ENCODE data around the gene MEG3. TPM values are rescaled to one million over a fixed set of nuclear protein-coding genes. Genes with fewer than 3 reads are reported as not detected.
"Not testable (repeated sequence)": the region's sequence is repeated elsewhere in the genome, so short reads cannot be mapped to it uniquely, and the experiment has no call there.

Gene MEG3
- total RNA-seq, 2 donors from 2014 or later, result 6.5 to 9.5 TPM

DNA sequence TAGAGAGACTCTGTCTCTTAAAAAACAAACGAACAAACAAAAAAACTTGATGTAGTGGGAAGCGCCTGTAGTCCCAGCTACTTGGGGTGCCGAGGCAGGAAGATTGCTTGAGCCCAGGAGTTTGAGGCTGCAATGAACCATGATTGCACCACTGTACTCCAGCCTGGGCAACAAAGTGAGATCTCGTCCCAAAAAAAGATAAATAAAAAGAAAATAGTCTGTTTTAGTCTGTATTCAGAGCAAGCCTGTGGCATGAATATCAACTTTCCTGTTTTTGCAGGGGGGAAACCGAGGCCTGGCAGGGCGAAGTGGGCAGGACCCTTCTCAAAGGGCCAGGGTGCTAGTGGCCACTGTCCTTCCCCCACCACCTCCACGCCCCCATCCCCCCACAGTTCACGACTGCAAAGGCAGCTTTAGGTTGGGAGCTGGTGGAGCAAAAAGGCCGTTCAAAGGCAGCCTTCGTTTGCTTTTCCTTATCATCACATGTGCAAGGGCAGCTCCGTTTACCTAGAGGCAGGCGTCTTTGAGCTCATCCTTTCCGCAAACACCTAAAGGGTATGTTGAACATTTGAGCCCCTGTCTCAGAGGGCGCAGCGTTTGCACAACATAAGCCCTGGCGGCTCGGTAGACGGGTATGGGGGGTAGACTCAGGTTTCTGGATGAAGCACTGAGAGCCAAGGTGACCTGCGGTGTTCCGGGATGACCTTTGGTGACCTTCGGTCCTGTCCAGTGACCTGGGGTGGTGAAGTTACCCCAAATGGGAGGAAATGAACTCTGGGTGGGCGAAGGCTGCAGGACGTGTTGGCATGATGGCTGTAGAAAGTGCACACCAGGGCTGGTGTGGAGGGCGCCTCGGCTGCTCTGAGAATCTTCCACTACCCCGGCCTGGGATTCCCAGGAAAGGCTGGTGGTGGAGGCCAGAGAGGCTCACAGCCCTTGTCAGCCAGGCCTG is 8.7 kb upstream of the MEG3 start:
- Histone ChIP-seq H3K36me3 (no peaks in the 10 kb centered on the region), H3K4me1 (no peaks in the 10 kb centered on the region), H3K9me3 (no peaks in the 10 kb centered on the region), H3K27me3 (no peaks in the 10 kb centered on the region), H3K4me3 (no peak overlapping the region), H3K27ac (no peak overlapping the region)
- no peak for DNase-seq (ENCODE audit: low spot score)
- TF ChIP-seq CTCF (IDR thresholded peaks at IDR 0.05), result no peak

DNA sequence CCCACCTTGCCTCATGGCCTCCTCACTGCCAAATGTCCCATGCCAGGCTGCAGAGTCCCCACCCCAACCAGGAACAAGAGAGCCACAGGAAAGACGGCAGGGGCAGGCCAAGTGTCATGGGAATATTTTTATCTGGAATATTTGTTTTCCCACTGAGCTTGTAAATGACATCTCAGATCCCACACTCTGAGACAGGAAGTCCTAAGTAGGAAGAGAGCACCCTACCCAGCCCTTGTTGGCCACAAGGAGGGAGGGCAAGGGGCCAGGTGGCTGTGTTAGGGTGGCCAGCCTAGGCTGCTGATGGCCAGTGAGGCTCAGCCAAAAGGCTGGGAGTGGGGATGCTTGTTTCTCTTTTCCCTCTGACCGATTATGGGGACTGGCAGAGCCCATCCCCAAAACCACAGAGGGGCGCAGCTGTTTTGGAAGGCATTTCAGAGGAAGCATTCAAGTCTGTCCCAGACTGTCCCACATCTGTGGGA is 7.7 kb upstream of the MEG3 start:
- TF ChIP-seq CTCF (IDR thresholded peaks at IDR 0.05), result no peak
- Histone ChIP-seq H3K4me3 (no peak overlapping the region), H3K27ac (no peak overlapping the region), H3K9me3 (no peaks in the 10 kb centered on the region), H3K27me3 (no peaks in the 10 kb centered on the region), H3K4me1 (no peaks in the 10 kb centered on the region), H3K36me3 (no peaks in the 10 kb centered on the region)
- DNase-seq (ENCODE audit: low spot score), result no peak

- not testable (repeated sequence) for H3K4me3 ChIP-seq; H3K27me3 ChIP-seq; H3K4me1 ChIP-seq; H3K27ac ChIP-seq; H3K36me3 ChIP-seq; H3K9me3 ChIP-seq; DNase-seq (ENCODE audit: low spot score)
These were observed 7.0 kb upstream of the MEG3 start for GRCh38 chr14:100818923-100819322.

- no peaks in the 10 kb centered on the region for H3K36me3 ChIP-seq
- H3K27ac ChIP-seq, result no peak overlapping the region
- H3K27me3 ChIP-seq, result no peaks in the 10 kb centered on the region
- no peak for TF ChIP-seq CTCF (IDR thresholded peaks at IDR 0.05)
- no peaks in the 10 kb centered on the region for H3K4me1 ChIP-seq
- no peak for DNase-seq (ENCODE audit: low spot score)
- no peak overlapping the region for H3K4me3 ChIP-seq
- no peaks in the 10 kb centered on the region for H3K9me3 ChIP-seq
These were observed 6.5 kb upstream of the MEG3 start for GRCh38 chr14:100819453-100819828.

DNA sequence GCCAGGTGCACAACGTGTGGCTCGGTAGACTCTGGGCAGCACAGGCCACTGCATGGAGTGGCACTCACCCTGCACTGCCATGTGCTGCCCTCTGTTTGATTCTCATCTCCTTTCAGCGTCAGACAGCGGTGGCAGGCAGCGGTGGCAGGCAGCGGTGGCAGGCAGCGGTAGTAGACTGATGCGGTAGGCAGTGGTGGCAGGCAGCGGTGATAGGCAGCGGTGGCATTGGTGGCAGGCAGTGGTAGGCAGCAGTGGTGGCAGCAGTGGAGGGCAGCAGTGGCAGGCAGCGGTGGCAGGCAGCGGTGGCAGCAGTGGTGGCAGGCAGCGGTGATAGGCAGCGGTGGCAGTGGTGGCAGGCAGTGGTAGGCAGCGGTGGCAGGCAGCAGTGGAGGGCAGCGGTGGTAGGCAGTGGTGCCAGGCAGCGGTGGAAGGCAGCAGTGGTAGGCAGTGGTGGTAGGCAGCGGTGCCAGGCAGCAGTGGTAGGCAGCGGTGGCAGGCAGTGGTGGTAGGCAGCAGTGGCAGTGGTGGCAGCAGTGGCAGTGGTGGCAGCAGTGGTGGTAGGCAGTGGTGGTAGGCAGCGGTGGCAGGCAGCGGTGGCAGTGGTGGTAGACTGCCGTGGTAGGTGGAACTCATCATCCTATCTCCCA is 6.0 kb upstream of the MEG3 start:
- TF ChIP-seq CTCF (IDR thresholded peaks at IDR 0.05), result no peak
- Histone ChIP-seq H3K27ac (no peak overlapping the region), H3K36me3 (no peaks in the 10 kb centered on the region), H3K27me3 (no peaks in the 10 kb centered on the region), H3K9me3 (no peaks in the 10 kb centered on the region), H3K4me3 (no peak overlapping the region), H3K4me1 (no peaks in the 10 kb centered on the region)
- no peak for DNase-seq (ENCODE audit: low spot score)

- no peak for DNase-seq (ENCODE audit: low spot score)
- Histone ChIP-seq H3K9me3 (no peaks in the 10 kb centered on the region), H3K27ac (no peak overlapping the region), H3K4me3 (no peak overlapping the region), H3K27me3 (no peaks in the 10 kb centered on the region), H3K4me1 (no peaks in the 10 kb centered on the region), H3K36me3 (no peaks in the 10 kb centered on the region)
- no peak for TF ChIP-seq CTCF (IDR thresholded peaks at IDR 0.05)
These were observed 5.0 kb upstream of the MEG3 start for GRCh38 chr14:100820957-100821356.
